ENCODE results near the gene ZCCHC4. TPM values are rescaled to one million over a fixed set of nuclear protein-coding genes. Genes with fewer than 3 reads are reported as not detected.

The ZCCHC4 gene
- total RNA-seq, 2 donors from 2014 or later, result 12.7 to 17.2 TPM

Other genes with a start within 250 kb of the ZCCHC4 start
- gene SEPSECS, start 152.3 kb upstream of the ZCCHC4 start, total RNA-seq, result 10 to 100 TPM; 11.5 to 11.8 TPM
- 10 to 100 TPM; 24.1 to 37.2 TPM for gene PI4K2B, start 78.7 kb upstream of the ZCCHC4 start, total RNA-seq
- 10 to 100 TPM; 34.9 to 54.4 TPM for gene ANAPC4, start 64.5 kb downstream of the ZCCHC4 start, total RNA-seq

All from activated T-helper 17 cell treated with anti-CD3 and anti-CD28 coated beads, Interleukin-2, amount 50 U/mL, for 72 hours (primary cell).